Neural cell (in vitro differentiated cells): ENCODE measurements around the gene KRTAP4-5. TPM values are rescaled to one million over a fixed set of nuclear protein-coding genes. Genes with fewer than 3 reads are reported as not detected.

Source experiments
- H2AFZ ChIP-seq: fragments of 200-600, 300-800 bp; sonication (generic), shearing (Covaris generic); 2 replicates; pipeline ENCODE4 v1.6.0; 2014; ENCODE audit warnings: low read depth, mild to moderate bottlenecking, antibody characterized with exemption, low read length, moderate library complexity
- H3F3A ChIP-seq: fragments of 200-600 bp; shearing (Covaris generic); 2 replicates; pipeline ENCODE4 v1.6.1; 2016; ENCODE audit warnings: mild to moderate bottlenecking, moderate library complexity, mixed read lengths, antibody characterized with exemption, low read length; ENCODE audit not compliant: insufficient read depth, poor library complexity, severe bottlenecking
- H3K27ac ChIP-seq: fragments of 200-600, 300-800 bp; sonication (generic), shearing (Covaris generic); 2 replicates; pipeline ENCODE4 v1.5.1; 2014; ENCODE audit warnings: mild to moderate bottlenecking, low read length, moderate library complexity
- H3K27me3 ChIP-seq: fragments of 300-800, 200-600 bp; sonication (generic), shearing (Covaris generic); 2 replicates; pipeline ENCODE4 v1.6.0; 2014; ENCODE audit warnings: mild to moderate bottlenecking, low read depth, low read length, moderate library complexity; ENCODE audit not compliant: insufficient read depth
- H3K36me3 ChIP-seq: fragments of 300-800, 200-600 bp; sonication (generic), shearing (Covaris generic); 2 replicates; pipeline ENCODE4 v1.5.1; 2014; ENCODE audit warnings: mild to moderate bottlenecking, antibody characterized with exemption, low read length, moderate library complexity; ENCODE audit not compliant: insufficient read depth
- H3K4me2 ChIP-seq: fragments of 300-800, 200-600 bp; sonication (generic), shearing (Covaris generic); 2 replicates; pipeline ENCODE4 v1.6.0; 2014; ENCODE audit warnings: mild to moderate bottlenecking, low read length
- H3K4me3 ChIP-seq: fragments of 300-800, 200-600 bp; sonication (generic), shearing (Covaris generic); 2 replicates; pipeline ENCODE4 v1.5.1; 2014; ENCODE audit warnings: mild to moderate bottlenecking, low read length, moderate library complexity
- H3K79me2 ChIP-seq: fragments of 200-600 bp; shearing (Covaris generic); replicated peaks from 2 replicates; pipeline ENCODE4 v1.6.0; 2014; ENCODE audit warnings: mild to moderate bottlenecking, low read length, moderate library complexity; ENCODE audit not compliant: insufficient read depth
- H3K9ac ChIP-seq: fragments of 300-800, 200-600 bp; sonication (generic), shearing (Covaris generic); 2 replicates; pipeline ENCODE4 v1.6.1; 2016; ENCODE audit warnings: mild to moderate bottlenecking, low read length, mixed read lengths
- H3K9me2 ChIP-seq: fragments of 200-600 bp; shearing (Covaris generic); 2 replicates; pipeline ENCODE4 v1.6.1; 2016; ENCODE audit warnings: mild to moderate bottlenecking, low read length, mixed read lengths; ENCODE audit not compliant: insufficient read depth
- H3K9me3 ChIP-seq: fragments of 200-600, 300-800 bp; sonication (generic), shearing (Covaris generic); 2 replicates; pipeline ENCODE4 v1.6.1; 2016; ENCODE audit warnings: mild to moderate bottlenecking, mixed run types, low read length, moderate library complexity, mixed read lengths
- H4K20me1 ChIP-seq: fragments of 200-600 bp; shearing (Covaris generic); 2 replicates; pipeline ENCODE4 v1.6.1; 2016; ENCODE audit warnings: mild to moderate bottlenecking, mixed run types; ENCODE audit not compliant: insufficient read depth
- EP300 ChIP-seq: fragments of 450-650 bp; conservative IDR thresholded peaks from 2 replicates; pipeline ENCODE4 v1.6.1; 2014; ENCODE audit warnings: antibody characterized with exemption, mild to moderate bottlenecking, moderate library complexity; ENCODE audit not compliant: poor library complexity, severe bottlenecking
- EZH2 ChIP-seq: fragments of 200-600, 300-800 bp; shearing (Covaris generic), sonication (generic); IDR thresholded peaks from 2 replicates; pipeline ENCODE4 v1.6.1; 2014; ENCODE audit warnings: antibody characterized with exemption, low read length, borderline replicate concordance, mild to moderate bottlenecking; ENCODE audit not compliant: insufficient read depth, poor library complexity, severe bottlenecking
- MXI1 ChIP-seq: fragments of 450-650 bp; conservative IDR thresholded peaks from 2 replicates; pipeline ENCODE4 v1.6.1; 2014; ENCODE audit warnings: antibody characterized with exemption, mild to moderate bottlenecking; ENCODE audit not compliant: poor library complexity, severe bottlenecking
- POLR2AphosphoS5 ChIP-seq: IDR thresholded peaks from 2 replicates; pipeline ENCODE4 v1.6.1; 2012
- RAD21 ChIP-seq: fragments of 450-650 bp; conservative IDR thresholded peaks from 2 replicates; pipeline ENCODE4 v1.6.1; 2014; ENCODE audit warnings: antibody characterized with exemption, mild to moderate bottlenecking, moderate library complexity
- SMC3 ChIP-seq: fragments of 450-650 bp; conservative IDR thresholded peaks from 2 replicates; pipeline ENCODE4 v1.6.1; 2014; ENCODE audit warnings: antibody characterized with exemption, mild to moderate bottlenecking, moderate library complexity; ENCODE audit not compliant: poor library complexity
- TAF1 ChIP-seq: IDR thresholded peaks from 2 replicates; pipeline ENCODE4 v1.6.1; 2012; ENCODE audit warnings: low read depth
- polyA plus RNA-seq: library from polyadenylated mRNA; depleted of rRNA; stranded (reverse); fragments of >200 nt; gene quantifications from 2 replicates; pipeline ENCODE4 v1.2.3, GENCODE V29; 2014
- TF ChIP-seq, protein P1 (sequence below): fragments of 450-650 bp; IDR thresholded peaks from 2 replicates; pipeline ENCODE4 v1.5.1; 2014; ENCODE audit warnings: antibody characterized with exemption, mild to moderate bottlenecking, moderate library complexity; ENCODE audit not compliant: poor library complexity, severe bottlenecking
- TF ChIP-seq, protein P2 (sequence below): IDR thresholded peaks from 2 replicates; pipeline ENCODE4 v1.6.1; 2012; ENCODE audit warnings: borderline replicate concordance

KRTAP4-5 gene
- polyA plus RNA-seq, 1 donor from 2014 or later, result not detected

DNA sequence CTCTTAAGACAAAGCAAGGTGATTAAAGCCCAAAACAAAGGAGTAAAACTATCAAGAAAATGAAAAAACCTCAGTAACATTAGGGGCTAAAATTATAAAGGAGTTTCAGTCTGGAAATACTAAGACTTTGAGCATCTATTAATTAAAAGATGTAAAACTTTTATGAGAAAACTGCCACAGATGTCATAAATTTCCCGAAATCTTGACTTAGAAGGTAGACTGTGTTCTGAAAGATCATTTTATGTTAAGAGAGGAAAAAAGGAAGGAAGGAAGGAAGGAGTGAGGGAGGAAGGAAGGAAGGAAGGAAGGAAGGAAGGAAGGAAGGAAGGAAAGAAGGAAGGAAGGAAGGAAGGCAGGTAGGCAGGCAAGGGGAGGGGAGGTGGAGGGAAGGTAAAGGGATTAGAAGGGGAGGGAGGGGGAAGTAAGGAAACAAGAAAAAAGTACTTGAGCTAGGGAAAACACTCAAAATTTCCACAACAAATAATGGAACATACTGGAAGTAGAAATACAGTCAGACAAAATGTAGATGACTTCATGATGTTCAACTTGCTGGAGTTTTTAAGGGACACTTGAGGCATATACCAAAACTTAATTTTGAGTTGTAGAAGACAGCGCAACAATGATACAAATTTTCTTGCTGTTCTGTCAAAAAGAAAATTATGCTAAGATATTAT lies 2.0 kb downstream of the KRTAP4-5 start:
- no peaks in the 10 kb centered on the region for H3K36me3 ChIP-seq
- H3K27ac ChIP-seq, result no peak overlapping the region
- no peak for TF ChIP-seq POLR2AphosphoS5
- no peak for TF ChIP-seq MXI1
- no peak for TF ChIP-seq EZH2
- no peak for TF ChIP-seq SMC3
- TF ChIP-seq, protein P1, sequence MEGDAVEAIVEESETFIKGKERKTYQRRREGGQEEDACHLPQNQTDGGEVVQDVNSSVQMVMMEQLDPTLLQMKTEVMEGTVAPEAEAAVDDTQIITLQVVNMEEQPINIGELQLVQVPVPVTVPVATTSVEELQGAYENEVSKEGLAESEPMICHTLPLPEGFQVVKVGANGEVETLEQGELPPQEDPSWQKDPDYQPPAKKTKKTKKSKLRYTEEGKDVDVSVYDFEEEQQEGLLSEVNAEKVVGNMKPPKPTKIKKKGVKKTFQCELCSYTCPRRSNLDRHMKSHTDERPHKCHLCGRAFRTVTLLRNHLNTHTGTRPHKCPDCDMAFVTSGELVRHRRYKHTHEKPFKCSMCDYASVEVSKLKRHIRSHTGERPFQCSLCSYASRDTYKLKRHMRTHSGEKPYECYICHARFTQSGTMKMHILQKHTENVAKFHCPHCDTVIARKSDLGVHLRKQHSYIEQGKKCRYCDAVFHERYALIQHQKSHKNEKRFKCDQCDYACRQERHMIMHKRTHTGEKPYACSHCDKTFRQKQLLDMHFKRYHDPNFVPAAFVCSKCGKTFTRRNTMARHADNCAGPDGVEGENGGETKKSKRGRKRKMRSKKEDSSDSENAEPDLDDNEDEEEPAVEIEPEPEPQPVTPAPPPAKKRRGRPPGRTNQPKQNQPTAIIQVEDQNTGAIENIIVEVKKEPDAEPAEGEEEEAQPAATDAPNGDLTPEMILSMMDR, result no peak
- no peak for TF ChIP-seq RAD21
- no peak for TF ChIP-seq TAF1
- TF ChIP-seq, protein P2, sequence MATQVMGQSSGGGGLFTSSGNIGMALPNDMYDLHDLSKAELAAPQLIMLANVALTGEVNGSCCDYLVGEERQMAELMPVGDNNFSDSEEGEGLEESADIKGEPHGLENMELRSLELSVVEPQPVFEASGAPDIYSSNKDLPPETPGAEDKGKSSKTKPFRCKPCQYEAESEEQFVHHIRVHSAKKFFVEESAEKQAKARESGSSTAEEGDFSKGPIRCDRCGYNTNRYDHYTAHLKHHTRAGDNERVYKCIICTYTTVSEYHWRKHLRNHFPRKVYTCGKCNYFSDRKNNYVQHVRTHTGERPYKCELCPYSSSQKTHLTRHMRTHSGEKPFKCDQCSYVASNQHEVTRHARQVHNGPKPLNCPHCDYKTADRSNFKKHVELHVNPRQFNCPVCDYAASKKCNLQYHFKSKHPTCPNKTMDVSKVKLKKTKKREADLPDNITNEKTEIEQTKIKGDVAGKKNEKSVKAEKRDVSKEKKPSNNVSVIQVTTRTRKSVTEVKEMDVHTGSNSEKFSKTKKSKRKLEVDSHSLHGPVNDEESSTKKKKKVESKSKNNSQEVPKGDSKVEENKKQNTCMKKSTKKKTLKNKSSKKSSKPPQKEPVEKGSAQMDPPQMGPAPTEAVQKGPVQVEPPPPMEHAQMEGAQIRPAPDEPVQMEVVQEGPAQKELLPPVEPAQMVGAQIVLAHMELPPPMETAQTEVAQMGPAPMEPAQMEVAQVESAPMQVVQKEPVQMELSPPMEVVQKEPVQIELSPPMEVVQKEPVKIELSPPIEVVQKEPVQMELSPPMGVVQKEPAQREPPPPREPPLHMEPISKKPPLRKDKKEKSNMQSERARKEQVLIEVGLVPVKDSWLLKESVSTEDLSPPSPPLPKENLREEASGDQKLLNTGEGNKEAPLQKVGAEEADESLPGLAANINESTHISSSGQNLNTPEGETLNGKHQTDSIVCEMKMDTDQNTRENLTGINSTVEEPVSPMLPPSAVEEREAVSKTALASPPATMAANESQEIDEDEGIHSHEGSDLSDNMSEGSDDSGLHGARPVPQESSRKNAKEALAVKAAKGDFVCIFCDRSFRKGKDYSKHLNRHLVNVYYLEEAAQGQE, result no peak
- no peak for TF ChIP-seq EP300
- no peaks in the 10 kb centered on the region for H3K9me2 ChIP-seq
- no peak overlapping the region for H3K9ac ChIP-seq
- no peak overlapping the region for H2AFZ ChIP-seq
- no peaks in the 10 kb centered on the region for H3K27me3 ChIP-seq
- H3K79me2 ChIP-seq, result no peaks in the 10 kb centered on the region
- no peak overlapping the region for H3K4me3 ChIP-seq
- no peaks in the 10 kb centered on the region for H3K9me3 ChIP-seq
- H3K4me2 ChIP-seq, result no peak overlapping the region
- no peaks in the 10 kb centered on the region for H4K20me1 ChIP-seq
- no peaks in the 10 kb centered on the region for H3F3A ChIP-seq

DNA sequence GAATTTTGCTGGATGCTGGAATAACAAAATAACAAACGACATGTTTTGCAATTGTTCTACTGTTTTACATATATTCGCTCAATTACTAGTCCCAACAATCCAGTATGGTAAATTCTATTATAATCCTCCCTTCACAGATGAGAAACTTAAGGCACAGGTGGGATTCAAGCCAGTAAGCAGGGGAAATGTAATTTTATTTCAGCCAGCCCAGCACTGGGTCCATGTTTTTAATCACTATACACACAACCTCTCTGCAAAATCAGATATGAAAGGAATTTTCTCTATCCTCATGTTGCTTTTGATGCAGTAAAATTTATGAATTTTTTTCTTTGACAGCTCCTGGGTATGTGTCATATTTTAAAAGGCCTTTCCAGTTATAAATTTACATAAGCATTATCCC lies 4.4 kb downstream of the KRTAP4-5 start:
- Histone ChIP-seq H4K20me1 (no peaks in the 10 kb centered on the region), H3K4me2 (no peak overlapping the region), H3K9me3 (peaks cover under 1% of the 10 kb centered on the region), H3K4me3 (no peak overlapping the region), H3K9ac (no peak overlapping the region), H3K36me3 (no peaks in the 10 kb centered on the region), H2AFZ (no peak overlapping the region), H3K27me3 (no peaks in the 10 kb centered on the region), H3F3A (no peaks in the 10 kb centered on the region), H3K27ac (no peak overlapping the region), H3K9me2 (no peaks in the 10 kb centered on the region), H3K79me2 (no peaks in the 10 kb centered on the region)
- no peak for TF ChIP-seq EP300
- no peak for TF ChIP-seq RAD21
- TF ChIP-seq EZH2, result no peak
- TF ChIP-seq POLR2AphosphoS5, result no peak
- TF ChIP-seq, protein P1, result no peak
- TF ChIP-seq, protein P2, result no peak
- TF ChIP-seq TAF1, result no peak
- no peak for TF ChIP-seq SMC3
- TF ChIP-seq MXI1, result no peak
